PC-9 (cell line): ENCODE measurements around the gene C16orf90. TPM values are rescaled to one million over a fixed set of nuclear protein-coding genes. Genes with fewer than 3 reads are reported as not detected.

ENCODE experiments used
- BruUV-seq: library from RNA; stranded (reverse); fragments of 400-500 nt; replicated peaks from 2 replicates; lab custom pipeline; 2021; lab: Mats Ljungman, UMichigan
- CTCF ChIA-PET: fragments of 300-600 bp; sonication (Branson Sonifier 250); formaldehyde crosslinking; loops from one replicate; lab custom pipeline; 2022; ENCODE audit warnings: antibody characterized with exemption; lab: Charles Lee
- POLR2A ChIA-PET: fragments of 300-600 bp; sonication (Branson Sonifier 250); formaldehyde crosslinking; loops from one replicate; lab custom pipeline; 2022; ENCODE audit warnings: antibody characterized with exemption; ENCODE audit not compliant: unreplicated experiment; lab: Charles Lee
- DNase-seq, 2 experiments: peaks; one replicate each; pipeline versions ENCODE4 v3.0.0 to v3.0.0-alpha.2; 2015 to 2022; ENCODE audit warnings: mixed read lengths in 1 of 2
- H2AFZ ChIP-seq: fragments of 200-600 bp; sonication (generic); 2 replicates; pipeline ENCODE4 v1.8.1; 2017; ENCODE audit warnings: antibody characterized with exemption
- H3F3A ChIP-seq: fragments of 200-600 bp; sonication (generic); 2 replicates; pipeline ENCODE4 v1.8.1; 2017; ENCODE audit warnings: antibody characterized with exemption, mild to moderate bottlenecking, low read depth; ENCODE audit not compliant: insufficient read depth
- H3K27ac ChIP-seq: fragments of 200-600 bp; sonication (generic); 2 replicates; pipeline ENCODE4 v1.6.1; 2016; ENCODE audit warnings: mixed run types
- H3K27me3 ChIP-seq: fragments of 200-600 bp; sonication (generic); 2 replicates; pipeline ENCODE4 v1.6.1; 2016; ENCODE audit warnings: low read depth, mixed run types; ENCODE audit not compliant: insufficient read depth
- H3K36me3 ChIP-seq: fragments of 200-600 bp; sonication (generic); 2 replicates; pipeline ENCODE4 v1.6.1; 2016; ENCODE audit warnings: low read depth, mixed run types
- H3K4me1 ChIP-seq: fragments of 200-600 bp; sonication (generic); replicated peaks from 2 replicates; pipeline ENCODE4 v1.6.1; 2016; ENCODE audit warnings: mixed run types; ENCODE audit not compliant: insufficient read depth
- H3K4me2 ChIP-seq: fragments of 200-600 bp; sonication (generic); 2 replicates; pipeline ENCODE4 v1.6.1; 2017; ENCODE audit warnings: mixed run types
- H3K4me3 ChIP-seq: fragments of 200-600 bp; sonication (generic); 2 replicates; pipeline ENCODE4 v1.6.1; 2016; ENCODE audit warnings: mixed run types
- H3K79me2 ChIP-seq: fragments of 200-600 bp; sonication (generic); 2 replicates; pipeline ENCODE4 v1.6.1; 2017; ENCODE audit warnings: low read depth, mixed run types
- H3K9me2 ChIP-seq: fragments of 200-600 bp; sonication (generic); 2 replicates; pipeline ENCODE4 v1.8.1; 2017; ENCODE audit warnings: mild to moderate bottlenecking; ENCODE audit not compliant: insufficient read depth
- H3K9me3 ChIP-seq: fragments of 200-600 bp; sonication (generic); 2 replicates; pipeline ENCODE4 v1.8.1; 2016; ENCODE audit warnings: low read depth; ENCODE audit not compliant: insufficient read depth
- H4K20me1 ChIP-seq: fragments of 200-600 bp; sonication (generic); 2 replicates; pipeline ENCODE4 v1.8.1; 2017; ENCODE audit not compliant: insufficient read depth
- CTCF ChIP-seq: fragments of 200-600 bp; sonication (generic); conservative IDR thresholded peaks from 2 replicates; pipeline ENCODE4 v1.6.1; 2017; ENCODE audit warnings: mixed run types, antibody characterized with exemption, mild to moderate bottlenecking, moderate library complexity
- EZH2 ChIP-seq: fragments of 200-600 bp; sonication (generic); IDR thresholded peaks from 2 replicates; pipeline ENCODE4 v1.8.0; 2017; ENCODE audit warnings: antibody characterized with exemption, low read depth
- intact Hi-C: fragments of 100-400 bp; cut with micrococcal nuclease; formaldehyde crosslinking; loops from one replicate; pipeline ENCODE4 v1.10.0; 2022; ENCODE audit not compliant: unreplicated experiment
- total RNA-seq: library from RNA; stranded (reverse); gene quantifications from 2 replicates; pipeline ENCODE4 v1.2.3, GENCODE V29; 2021

Gene C16orf90
- total RNA-seq, 1 experiment from 2014 or later, result not detected

- H3K79me2 ChIP-seq, result peaks cover 15% of the 10 kb centered on the region
- H3K9me3 ChIP-seq, result no peaks in the 10 kb centered on the region
- no peaks in the 10 kb centered on the region for H3K36me3 ChIP-seq
- peaks cover 10% of the 10 kb centered on the region; the same call in 1 of the 2 replicates for H3K4me1 ChIP-seq
- no TSS peak for BruUV-seq
- peaks cover 3% of the 10 kb centered on the region; the same call in 1 of the 2 replicates for H3F3A ChIP-seq
- no peak overlapping the region for H2AFZ ChIP-seq
- no peak overlapping the region for H3K4me3 ChIP-seq
- TF ChIP-seq CTCF (no peak), EZH2 (no peak)
- no peaks in the 10 kb centered on the region for H4K20me1 ChIP-seq
- intact Hi-C loops, result no loop called here
- POLR2A ChIA-PET, result no interaction called here
- no peak for DNase-seq
- H3K27me3 ChIP-seq, result no peaks in the 10 kb centered on the region
- H3K9me2 ChIP-seq, result no peaks in the 10 kb centered on the region
- no peak overlapping the region for H3K4me2 ChIP-seq
- CTCF ChIA-PET, result no interaction called here
- H3K27ac ChIP-seq, result no peak overlapping the region
Measured at GRCh38 chr16:3497771-3498170, 2.5 kb upstream of the C16orf90 start.

DNA sequence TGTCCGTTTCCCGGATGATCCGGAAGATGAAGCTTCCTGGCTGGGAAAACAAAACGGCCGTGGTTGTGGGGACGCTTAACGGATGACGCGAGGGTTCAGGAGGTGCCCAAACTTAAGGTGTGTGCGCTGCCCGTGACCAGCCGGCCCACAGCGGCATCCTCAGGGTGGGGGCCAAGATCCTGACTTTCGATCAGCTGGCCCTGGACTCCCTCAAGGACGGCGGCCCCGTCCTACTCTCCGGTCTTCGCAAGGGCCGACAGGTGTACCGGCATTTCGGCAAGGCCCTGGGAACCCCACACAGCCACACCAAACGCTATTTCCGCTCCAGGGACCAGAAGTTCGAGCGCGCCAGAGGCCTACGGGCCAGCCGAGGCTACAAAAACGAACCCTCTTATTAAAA lies 1.1 kb upstream of the C16orf90 start:
- CTCF ChIA-PET, result no interaction called here

DNA sequence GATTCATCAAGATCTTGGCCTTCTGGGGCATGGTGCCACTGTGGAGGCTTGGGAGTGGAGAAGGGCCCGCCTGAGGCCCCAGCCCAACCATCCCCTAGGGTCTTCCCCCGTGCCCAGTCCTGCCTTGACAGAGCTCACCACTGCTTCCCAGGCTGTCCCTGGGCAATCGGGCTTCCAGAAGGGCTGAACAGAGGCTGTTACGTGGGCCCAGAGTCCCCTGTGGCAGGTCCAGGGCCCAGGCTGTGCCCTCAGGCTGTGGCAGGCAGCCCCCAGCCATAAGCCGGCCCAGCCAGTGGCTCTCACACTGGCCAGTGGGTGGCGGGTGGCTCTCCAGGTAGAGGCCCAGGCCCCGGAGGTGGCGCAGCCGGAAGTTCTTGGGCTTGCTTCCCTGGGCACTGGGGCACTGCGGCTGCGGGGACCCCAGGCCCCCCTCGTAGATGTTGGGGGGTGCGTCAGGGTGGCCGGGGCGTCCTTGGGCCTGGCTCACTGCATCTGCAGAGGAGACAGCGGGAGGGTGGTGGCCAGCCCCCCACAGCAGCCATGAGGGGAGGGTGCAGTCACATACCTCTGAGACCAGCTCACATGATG lies 809 bp downstream of the C16orf90 start:
- H3K9me3 ChIP-seq, result no peaks in the 10 kb centered on the region
- no peaks in the 10 kb centered on the region for H3K27me3 ChIP-seq
- H3K4me1 ChIP-seq, result no peaks in the 10 kb centered on the region
- ChIA-PET POLR2A (interaction anchor here (0.6 kb wide), 1 partner anchor 612 kb away, joined by 3 read pairs; no protein-coding TSS in a partner anchor), CTCF (no interaction called here)
- no peak overlapping the region for H3K4me3 ChIP-seq
- intact Hi-C loops, result no loop called here
- no peaks in the 10 kb centered on the region for H3K9me2 ChIP-seq
- no peak overlapping the region for H3K27ac ChIP-seq
- no TSS peak for BruUV-seq
- no peaks in the 10 kb centered on the region for H3K79me2 ChIP-seq
- H4K20me1 ChIP-seq, result no peaks in the 10 kb centered on the region
- H3K4me2 ChIP-seq, result no peak overlapping the region
- TF ChIP-seq EZH2, result no peak
- no peak for DNase-seq
- H3F3A ChIP-seq, result peaks cover 1% of the 10 kb centered on the region; the same call in 1 of the 2 replicates
- H3K36me3 ChIP-seq, result no peaks in the 10 kb centered on the region
- no peak overlapping the region for H2AFZ ChIP-seq

More for the DNA sequence above, 1.1 kb upstream of the C16orf90 start:
- H3K4me3 ChIP-seq, result no peak overlapping the region
- POLR2A ChIA-PET, result no interaction called here
- H3K36me3 ChIP-seq, result no peaks in the 10 kb centered on the region
- no peaks in the 10 kb centered on the region for H4K20me1 ChIP-seq
- H2AFZ ChIP-seq, result no peak overlapping the region
- TF ChIP-seq CTCF, result no peak
- no peak for TF ChIP-seq EZH2
- H3K9me3 ChIP-seq, result no peaks in the 10 kb centered on the region
- H3K27me3 ChIP-seq, result no peaks in the 10 kb centered on the region
- H3F3A ChIP-seq, result peaks cover 3% of the 10 kb centered on the region; the same call in 1 of the 2 replicates
- no peak overlapping the region for H3K4me2 ChIP-seq
- intact Hi-C loops, result no loop called here
- H3K9me2 ChIP-seq, result no peaks in the 10 kb centered on the region
- no peak for DNase-seq
- no peak overlapping the region for H3K27ac ChIP-seq
- BruUV-seq, result no TSS peak
- no peaks in the 10 kb centered on the region for H3K4me1 ChIP-seq
- peaks cover 2% of the 10 kb centered on the region; the same call in 1 of the 2 replicates for H3K79me2 ChIP-seq
